Fibroblast of peridontal ligament (primary cell): Measurements from ENCODE around the gene SCARB1.

Source experiments
- DNase-seq: peaks from one replicate; pipeline ENCODE4 v3.0.0-alpha.2; 2010; ENCODE audit errors: extremely low read depth

Gene SCARB1

GRCh38 chr12:124774462-124775167, 89.0 kb downstream of the SCARB1 start:
- peak; percentile 99 for DNase-seq

- DNase-seq: peak; percentile 59
These were observed 89.6 kb downstream of the SCARB1 start for GRCh38 chr12:124774054-124774461.

GRCh38 chr12:124772289-124773170, 91.1 kb downstream of the SCARB1 start:
- DNase-seq: no peak

GRCh38 chr12:124771462-124772288, 92.0 kb downstream of the SCARB1 start:
- DNase-seq: peak; percentile 66

GRCh38 chr12:124770728-124771127, 92.9 kb downstream of the SCARB1 start:
- DNase-seq: no peak

- DNase-seq: no peak
These were observed 93.7 kb downstream of the SCARB1 start for GRCh38 chr12:124769881-124770512.

GRCh38 chr12:124769163-124769530, 94.5 kb downstream of the SCARB1 start:
- DNase-seq: peak; percentile 69

- DNase-seq: peak; percentile 38
These were observed 95.1 kb downstream of the SCARB1 start for GRCh38 chr12:124768452-124769162.

GRCh38 chr12:124767066-124767821, 96.4 kb downstream of the SCARB1 start:
- peak; percentile 65 for DNase-seq

GRCh38 chr12:124766727-124767065, 97.0 kb downstream of the SCARB1 start:
- no peak for DNase-seq

GRCh38 chr12:124765581-124766489, 97.8 kb downstream of the SCARB1 start:
- DNase-seq: no peak

- DNase-seq: peak; percentile 100
These were observed 98.6 kb downstream of the SCARB1 start for GRCh38 chr12:124764870-124765580.

GRCh38 chr12:124764451-124764850, 99.2 kb downstream of the SCARB1 start:
- peak; percentile 97 for DNase-seq

GRCh38 chr12:124763594-124763979, 100.1 kb downstream of the SCARB1 start:
- peak; percentile 79 for DNase-seq

- DNase-seq: no peak
These were observed 100.7 kb downstream of the SCARB1 start for GRCh38 chr12:124762791-124763593.

GRCh38 chr12:124762384-124762783, 101.3 kb downstream of the SCARB1 start:
- no peak for DNase-seq

GRCh38 chr12:124761871-124762270, 101.8 kb downstream of the SCARB1 start:
- no peak for DNase-seq

GRCh38 chr12:124761056-124761455, 102.6 kb downstream of the SCARB1 start:
- DNase-seq: no peak
